Measurements from ENCODE around the gene ANKRD35.
"Not testable (repeated sequence)": the region's sequence is repeated elsewhere in the genome, so short reads cannot be mapped to it uniquely, and the experiment has no call there.

Gene ANKRD35, protein sequence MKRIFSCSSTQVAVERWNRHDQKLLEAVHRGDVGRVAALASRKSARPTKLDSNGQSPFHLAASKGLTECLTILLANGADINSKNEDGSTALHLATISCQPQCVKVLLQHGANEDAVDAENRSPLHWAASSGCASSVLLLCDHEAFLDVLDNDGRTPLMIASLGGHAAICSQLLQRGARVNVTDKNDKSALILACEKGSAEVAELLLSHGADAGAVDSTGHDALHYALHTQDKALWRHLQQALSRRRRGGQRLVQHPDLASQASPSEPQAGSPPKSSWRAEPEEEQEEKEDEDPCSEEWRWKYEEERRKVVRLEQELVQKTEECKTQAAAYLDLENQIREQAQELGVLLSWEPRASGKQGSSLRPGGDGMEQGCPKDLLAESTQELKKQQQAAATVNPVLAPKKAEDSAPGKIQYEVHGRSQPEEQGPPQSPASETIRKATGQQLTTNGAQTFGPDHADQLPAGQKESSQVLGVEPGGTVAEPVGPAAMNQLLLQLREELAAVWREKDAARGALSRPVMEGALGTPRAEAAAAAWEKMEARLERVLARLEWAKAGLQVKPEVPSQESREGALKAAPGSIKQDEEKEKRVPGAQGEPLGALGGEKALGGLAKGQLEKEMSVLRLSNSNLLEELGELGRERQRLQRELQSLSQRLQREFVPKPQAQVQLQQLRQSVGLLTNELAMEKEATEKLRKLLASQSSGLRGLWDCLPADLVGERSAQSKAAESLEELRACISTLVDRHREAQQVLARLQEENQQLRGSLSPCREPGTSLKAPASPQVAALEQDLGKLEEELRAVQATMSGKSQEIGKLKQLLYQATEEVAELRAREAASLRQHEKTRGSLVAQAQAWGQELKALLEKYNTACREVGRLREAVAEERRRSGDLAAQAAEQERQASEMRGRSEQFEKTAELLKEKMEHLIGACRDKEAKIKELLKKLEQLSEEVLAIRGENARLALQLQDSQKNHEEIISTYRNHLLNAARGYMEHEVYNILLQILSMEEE

DNA sequence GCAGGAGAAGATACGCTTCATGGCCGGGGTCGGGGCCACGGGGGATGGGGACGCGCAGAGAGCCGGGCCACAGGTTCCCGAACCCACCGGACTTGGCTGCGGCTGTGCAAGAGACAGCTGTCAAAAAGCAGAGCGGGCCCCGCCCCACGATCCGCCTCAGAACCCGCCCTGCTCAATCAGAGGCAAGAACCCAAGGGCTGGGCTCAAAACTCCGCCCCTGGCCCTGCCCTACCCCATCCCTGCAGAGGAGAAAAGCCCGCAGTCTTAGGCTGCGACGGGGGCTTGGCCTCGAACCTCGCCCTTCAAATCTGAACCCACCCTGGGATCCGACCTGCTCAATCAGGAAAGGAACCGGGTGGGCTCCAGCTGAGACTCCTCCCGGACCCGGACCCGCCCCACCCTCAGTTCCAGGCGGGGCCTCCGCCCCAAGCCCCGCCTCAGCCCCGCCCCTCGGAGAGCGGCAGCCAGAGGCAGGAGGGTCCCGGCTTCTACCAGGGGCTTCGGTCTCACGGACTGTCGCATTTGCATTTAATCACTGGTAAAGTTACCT, at the start of gene ANKRD35:
Gene ANKRD35, minus strand, starts transcription at position 129 of the 550 bp plus-strand sequence. Its CDS starts 108 bp downstream, at position 21.
- DNase-seq = peak in 50 of 51 donors; percentile 33 to 91 (median 72)

DNA sequence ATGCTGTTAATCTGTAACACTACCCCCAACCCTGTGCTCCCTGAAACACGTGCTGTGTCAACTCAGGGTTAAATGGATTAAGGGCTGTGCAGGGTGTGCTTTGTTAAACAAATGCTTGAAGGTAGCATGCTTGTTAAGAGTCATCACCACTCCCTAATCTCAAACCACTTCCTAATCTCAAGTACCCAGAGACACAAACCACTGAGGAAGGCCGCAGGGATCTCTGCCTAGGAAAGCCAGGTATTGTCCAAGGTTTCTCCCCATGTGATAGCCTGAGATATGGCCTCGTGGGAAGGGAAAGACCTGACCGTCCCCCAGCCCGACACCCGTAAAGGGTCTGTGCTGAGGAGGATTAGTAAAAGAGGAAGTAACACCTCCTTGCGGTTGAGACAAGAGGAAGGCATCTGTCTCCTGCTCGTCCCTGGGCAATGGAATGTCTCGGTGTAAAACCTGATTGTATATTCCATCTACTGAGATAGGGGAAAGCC, 46.9 kb upstream of the ANKRD35 start:
- DNase-seq = not testable (repeated sequence)

DNA sequence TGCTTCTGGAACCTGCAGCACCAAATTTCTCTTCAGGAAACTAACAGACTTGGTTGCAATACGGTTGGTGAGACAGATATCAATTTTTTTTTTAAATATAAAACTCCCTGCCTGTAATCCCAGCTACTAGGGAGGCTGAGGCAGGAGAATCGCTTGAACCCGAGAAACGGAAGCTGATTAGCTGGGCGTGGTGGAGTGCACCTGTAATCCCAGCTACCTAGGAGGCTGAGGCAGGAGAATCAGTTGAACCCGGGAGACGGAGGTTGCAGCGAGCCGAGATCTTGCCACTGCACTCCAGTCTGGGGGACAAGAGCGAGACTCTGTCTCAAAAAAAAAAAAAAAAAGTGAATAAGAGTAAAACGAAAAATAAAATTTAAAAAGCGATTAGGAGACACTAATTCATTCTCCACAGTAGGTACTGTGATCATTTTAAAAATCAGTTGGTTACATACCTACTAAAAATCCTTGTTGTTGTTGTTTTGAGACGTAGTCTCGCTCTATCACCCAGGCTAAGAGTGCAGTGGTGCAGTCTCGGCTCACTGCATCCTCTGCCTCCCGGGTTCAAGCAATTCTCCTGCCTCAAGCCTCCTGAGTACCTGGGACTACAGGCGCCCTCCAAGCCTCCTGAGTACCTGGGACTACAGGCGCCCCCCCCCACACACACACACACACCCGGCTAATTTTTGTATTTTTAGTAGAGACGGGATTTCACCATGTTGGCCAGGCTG, 42.4 kb upstream of the ANKRD35 start:
- DNase-seq = peak in 2 of 51 donors; percentile 3 to 4

DNA sequence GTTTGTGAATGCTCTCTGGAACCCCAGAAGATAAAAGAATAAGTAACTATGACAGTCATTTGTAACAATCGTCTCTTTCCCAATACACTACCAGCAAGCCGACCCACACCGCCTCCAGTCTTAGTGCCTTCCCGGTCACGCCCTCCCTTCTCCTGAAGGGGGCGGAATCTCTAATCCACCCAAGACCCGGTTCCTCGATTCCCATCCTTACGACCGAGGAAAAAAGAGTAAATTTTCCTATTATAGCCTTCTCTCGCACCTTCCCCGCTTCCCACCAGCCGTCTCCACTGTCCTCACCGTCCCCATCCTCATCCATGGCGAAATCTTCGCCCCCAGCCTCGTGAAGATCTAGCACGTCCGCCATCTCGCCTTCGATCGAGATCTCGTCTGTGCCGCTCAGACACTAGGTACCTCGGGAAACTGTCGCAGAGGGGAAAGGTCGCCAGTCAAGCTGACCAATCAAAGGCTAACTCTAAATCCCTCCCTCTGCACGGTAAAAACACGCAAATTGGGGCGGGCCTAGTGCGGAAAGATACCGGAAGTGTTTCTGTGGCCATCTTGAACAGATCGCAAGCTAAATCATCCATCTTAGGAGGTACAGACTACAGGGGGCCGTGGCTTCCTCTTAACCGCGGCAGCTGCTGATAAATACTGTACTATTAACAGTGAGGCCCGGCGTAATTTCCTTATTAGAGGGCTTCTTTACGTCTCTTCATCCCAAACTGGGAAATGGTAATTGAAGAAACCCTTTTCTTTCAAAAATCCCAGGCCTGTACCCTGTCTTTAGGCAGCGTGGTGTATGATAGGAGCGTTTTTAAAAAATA, 41.6 kb upstream of the ANKRD35 start, which contains the start of gene RBM8A:
Gene RBM8A, minus strand, starts transcription at position 422 of the 824 bp plus-strand sequence. Its CDS starts 58 bp downstream, at position 364.
- peak; percentile 31 to 98 (median 88) for DNase-seq

DNA sequence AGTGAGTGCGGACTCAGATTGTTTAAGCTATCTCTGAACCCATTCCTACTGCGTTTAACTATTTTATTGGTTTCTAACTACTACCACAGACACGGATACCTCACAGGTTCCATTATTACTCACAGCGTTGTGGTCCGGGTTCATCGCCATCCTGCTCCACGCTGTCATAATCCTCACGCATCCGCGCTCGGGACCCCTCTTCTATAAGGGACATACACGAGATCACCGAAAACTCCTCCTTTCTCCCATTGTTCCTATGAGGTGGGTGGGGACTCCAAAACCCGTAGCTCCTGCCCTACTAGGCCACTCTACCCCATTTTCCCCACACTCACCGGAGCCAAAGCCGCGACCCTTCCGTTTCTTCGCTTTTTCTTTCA, 41.0 kb upstream of the ANKRD35 start:
- no peak for DNase-seq

DNA sequence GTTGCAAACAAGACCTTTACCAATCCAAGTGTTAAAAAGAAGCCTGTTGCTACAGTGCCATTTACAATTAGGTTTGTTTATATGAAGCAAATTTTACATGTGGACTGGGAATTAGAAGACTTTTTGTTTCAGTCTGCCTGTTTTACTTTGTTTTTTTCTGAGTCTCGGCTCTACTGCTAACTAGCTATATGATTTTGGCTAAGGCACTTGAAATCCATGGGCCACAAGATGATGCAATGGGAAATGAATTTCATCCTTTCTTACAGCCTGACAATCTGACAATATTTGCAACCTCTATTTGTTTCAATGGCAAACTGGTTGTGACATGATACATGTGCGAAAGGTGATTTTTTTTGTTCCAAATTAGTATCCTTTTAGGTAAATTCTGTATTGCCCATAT, 36.6 kb upstream of the ANKRD35 start:
- DNase-seq = no peak

DNA sequence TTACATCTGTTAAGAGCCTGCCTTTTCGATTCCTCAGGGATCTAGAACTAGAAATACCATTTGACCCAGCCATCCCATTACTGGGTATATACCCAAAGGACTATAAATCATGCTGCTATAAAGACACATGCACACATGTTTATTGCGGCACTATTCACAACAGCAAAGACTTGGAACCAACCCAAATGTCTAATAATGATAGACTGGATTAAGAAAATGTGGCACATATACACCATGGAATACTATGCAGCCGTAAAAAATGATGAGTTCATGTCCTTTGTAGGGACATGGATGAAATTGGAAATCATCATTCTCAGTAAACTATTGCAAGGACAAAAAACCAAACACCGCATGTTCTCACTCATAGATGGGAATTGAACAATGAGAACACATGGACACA, 34.6 kb upstream of the ANKRD35 start:
- not testable (repeated sequence) for DNase-seq

DNA sequence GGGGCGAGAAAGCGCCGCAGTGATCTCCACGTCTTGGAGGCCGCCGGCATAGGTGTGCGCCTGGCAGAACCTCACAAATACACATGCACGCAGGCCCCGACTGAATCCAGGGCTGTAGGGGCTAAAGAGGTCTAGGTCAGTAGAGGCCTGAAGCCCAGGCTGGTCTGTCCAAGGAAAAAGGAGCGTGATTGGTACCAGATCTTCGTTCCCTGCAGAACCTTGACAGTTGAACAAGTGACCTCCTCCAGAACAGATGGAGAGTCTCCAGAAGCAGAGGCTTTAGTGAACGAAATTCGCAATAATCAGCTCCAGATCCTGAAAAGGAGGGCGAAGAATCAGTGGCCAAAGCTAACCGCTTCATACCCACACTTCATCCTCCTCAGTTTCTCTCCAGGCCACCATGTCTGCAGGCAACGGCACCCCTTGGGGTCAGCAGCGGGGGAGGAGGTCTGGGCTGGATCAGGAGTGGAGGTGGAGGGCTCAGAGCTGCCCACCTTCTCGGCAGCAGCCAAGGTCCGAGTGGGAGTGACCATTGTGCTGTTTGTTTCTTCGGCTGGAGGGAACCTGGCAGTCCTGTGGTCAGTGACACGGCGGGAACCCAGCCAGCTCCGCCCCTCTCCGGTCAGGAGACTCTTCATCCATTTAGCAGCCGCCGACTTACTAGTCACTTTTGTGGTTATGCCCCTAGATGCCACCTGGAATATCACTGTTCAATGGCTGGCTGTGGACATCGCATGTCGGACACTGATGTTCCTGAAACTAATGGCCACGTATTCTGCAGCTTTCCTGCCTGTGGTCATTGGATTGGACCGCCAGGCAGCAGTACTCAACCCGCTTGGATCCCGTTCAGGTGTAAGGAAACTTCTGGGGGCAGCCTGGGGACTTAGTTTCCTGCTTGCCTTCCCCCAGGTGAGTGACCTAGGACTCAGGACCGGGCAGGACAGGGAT, 33.6 kb upstream of the ANKRD35 start:
- peak in 37 of 51 donors; percentile 8 to 53 (median 29) for DNase-seq

DNA sequence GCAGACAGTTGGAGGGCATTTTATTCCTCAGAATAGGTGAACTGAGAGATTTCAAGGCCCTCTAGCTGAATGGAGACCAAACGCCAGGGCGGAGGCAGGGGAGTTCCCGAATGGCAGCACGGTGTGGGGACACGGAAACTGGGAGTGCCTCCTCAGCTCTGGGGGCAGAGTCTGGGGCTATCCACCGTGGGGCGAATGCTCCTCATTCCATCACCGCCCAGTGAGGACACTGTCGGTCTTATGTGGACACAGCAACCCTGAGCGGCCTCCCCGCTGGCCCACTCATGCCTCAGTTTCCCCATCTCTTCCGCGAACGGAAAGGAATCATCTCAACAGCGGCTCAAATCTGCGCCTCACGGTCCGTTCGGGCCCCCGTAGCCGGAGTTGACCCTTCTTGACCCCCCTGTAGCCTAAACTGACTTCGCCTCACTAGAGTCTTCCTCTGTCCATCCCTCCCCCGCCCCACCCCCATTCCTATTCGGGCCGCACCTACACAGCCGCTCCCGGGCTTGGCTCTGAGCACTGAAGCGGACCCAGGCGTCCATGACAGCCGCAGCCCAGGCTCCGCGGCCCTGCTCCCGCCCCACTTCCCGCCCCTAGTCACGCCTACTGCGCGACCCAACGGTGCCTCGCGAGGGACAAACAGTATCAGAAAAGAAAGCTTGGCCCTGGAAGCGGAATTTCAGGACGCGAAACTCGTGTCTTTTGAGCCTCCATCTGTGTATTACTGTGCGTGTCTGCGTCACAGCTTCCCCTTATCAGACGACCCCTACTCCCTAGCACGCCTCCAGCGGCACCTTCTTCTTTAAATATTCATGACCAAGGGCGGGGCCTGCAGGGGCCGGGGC, 32.7 kb upstream of the ANKRD35 start, which contains the start of gene PEX11B:
Gene PEX11B, minus strand, starts transcription at position 574 of the 848 bp plus-strand sequence. Its CDS starts 29 bp downstream, at position 545.
- peak; percentile 65 to 96 (median 86) for DNase-seq

DNA sequence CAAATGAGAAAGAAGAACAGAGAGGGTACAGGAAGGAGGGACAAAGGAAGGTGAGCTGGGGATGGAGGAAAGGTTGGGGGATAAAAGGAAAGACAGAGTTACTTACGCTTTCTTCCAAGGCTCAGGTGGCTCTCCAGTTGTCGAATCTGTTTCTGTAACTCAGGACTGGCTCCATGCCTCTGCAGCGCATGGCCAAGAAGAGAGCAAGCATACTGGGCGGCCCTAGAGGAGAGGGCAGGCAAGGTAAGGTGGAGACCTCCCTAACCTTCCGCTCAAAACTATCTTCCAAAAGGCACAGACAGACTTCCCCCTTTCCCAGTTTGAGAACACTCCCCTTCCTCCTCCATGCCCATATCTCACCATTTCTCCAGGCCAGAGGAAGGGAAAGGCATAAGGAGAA, 31.9 kb upstream of the ANKRD35 start:
- DNase-seq = no peak

DNA sequence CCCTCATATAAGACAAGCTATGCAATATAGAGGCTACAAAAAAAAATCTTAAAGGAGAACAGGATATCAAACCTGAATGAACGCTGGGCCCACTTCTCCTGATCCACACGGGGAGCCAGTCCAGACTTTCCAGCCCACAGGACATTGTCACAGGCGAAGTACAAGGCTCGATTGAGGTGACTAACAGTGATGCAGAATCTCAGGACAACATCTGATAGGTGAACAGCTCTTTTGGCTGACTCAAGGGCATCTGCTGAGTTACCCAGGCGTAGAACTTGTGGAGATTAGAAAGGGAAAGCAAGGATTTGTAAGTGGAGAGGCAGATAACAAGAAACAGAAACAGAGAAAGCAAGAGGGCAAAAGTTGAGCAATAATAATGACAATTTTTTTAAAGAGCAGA, 31.1 kb upstream of the ANKRD35 start:
- no peak for DNase-seq

DNA sequence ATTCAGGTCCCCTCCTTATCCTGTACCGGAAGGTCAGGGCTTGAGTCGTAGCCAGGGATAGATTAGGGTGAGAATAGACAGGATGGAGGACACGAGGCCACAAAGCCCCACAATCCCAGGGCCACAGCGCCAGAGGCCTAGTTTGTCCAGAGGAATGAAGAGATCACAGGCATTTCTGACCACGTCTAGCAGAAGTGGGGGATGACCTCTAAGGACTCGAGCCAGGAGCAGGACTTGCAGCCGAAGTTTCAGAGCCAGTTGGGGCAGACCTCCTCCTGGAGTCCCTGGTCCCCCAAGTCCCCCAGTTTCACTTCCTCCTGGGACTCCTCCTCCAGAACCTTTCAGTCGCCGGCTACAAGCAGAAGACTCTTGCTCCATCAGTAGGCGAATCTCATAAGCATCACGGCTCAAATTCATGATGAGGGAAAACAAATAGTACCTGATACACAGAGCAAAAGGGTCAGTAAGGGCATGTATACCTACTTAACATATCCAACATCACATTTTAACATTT, 26.5 kb upstream of the ANKRD35 start:
- DNase-seq = no peak

DNA sequence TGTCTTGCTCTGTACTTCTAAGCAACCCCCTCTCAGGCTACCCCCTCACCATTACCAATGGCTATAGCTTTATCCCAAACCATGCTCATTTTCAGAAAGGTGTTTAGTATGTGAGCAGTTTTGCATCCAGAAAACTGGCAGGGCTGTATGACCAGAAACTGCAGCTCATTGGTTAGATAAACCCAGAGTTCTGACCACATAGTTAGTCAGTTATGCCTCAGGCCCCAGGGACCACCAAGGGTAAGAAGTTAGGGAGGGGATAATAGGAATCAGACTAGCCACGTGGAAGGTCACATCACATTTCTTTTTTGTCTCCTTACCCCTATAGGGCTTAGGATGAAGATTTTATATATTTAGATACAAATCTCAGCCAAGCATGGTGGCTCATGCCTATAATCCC, 23.0 kb upstream of the ANKRD35 start:
- no peak for DNase-seq

DNA sequence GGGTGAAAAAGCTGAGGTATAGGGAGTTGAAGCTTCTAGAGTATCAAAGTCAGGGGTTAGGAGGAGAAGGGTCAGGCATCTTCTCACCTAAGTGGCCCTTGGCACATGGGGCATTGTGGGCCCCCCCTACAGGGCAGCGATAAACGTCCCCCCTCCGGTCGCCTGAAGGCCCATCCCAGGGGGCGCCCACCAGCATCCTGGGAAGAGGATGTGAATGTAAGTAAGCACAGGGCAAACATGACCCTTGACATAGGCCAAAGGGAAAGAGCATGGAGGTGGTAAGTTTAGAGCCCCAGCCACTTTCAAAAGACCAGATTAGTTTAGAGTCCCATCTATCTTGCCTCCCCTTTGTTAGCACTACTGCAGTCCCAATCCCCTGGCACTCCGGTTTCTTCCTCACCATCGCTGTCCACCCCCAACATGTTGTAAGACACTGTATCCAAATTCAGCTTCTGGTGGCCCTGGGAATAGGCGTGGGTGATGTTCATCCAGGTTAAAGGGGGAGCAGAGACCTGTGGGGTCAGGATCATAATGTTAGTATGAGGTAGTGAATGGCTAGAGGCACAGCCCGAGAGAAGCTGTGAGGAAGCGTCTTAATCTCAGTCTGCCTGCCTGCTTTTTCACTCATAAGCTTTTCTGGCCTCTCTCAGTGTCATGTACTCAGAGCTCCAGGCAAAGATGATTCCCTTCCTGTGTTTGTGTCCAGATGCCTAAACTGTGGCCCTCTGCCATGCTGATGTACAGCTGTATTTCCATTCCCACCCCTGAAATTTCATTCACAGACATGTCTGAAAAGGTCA, 21.5 kb upstream of the ANKRD35 start:
- DNase-seq = no peak

DNA sequence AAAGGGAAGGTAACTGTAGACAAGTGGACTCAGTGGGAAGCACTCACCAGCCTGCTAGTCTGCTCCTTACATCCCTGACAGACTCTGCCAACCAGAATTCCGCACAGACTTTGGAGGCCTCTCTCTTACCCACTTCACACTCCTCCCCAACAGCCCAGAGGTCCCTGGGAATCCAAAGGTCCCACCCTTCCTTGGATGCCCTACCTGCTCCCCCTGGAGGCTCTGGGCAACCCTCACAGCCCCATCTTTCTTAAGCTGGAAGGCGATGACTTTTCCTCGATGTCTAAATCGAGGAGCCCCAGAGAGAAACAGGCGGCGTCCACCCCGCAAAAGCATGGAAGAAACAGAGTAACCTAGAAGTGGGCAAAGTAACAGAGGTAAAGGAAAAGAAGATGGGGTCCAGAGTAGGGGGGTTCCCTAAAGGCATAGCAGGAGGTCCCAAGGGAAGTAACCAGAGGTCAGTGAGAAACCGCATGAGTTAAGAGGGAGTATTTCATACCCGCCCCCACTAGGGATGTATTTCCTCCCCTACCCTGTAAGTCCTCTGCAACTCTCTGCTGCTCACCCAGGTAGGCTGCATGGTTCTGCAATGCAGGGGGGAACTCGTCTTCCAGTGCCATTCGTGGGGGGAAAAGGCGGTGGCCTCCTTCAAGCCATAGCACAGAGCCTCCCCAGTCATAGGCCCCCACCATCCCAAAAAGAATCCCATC, 15.8 kb upstream of the ANKRD35 start:
- DNase-seq = no peak

DNA sequence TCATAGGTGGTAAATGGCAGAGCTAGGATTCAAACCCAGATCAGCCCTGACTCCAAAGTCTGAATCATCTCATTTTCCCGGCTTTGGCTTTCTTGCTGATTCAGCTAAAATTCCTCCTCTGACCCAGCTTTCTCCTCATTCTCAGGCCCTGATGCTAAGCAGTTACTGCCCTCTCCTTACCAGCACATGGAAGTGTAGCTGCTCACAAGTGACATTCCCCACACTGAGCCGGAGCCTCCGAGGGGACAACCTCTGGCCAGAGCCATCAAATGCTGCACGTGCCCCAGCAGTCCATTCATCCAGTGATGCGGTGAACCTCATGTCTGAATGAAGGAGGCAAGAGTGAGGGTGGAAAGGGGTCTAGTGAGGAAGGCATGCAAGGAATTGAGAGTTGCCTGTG, 13.1 kb upstream of the ANKRD35 start:
- no peak for DNase-seq
